GM18520 (cell line): ENCODE results near the gene ERLIN1.
"Not testable (repeated sequence)": the region's sequence is repeated elsewhere in the genome, so short reads cannot be mapped to it uniquely, and the experiment has no call there.

Source experiments
- ATAC-seq: cut with Tn5 transposase; IDR thresholded peaks from one replicate; pipeline ENCODE4 v1.9.1; 2021; ENCODE audit not compliant: unreplicated experiment

The ERLIN1 gene

GRCh38 chr10:100138921-100139496, 46.8 kb downstream of the ERLIN1 start:
- ATAC-seq = no peak

- no peak for ATAC-seq
Observed at GRCh38 chr10:100135486-100135885, 50.3 kb downstream of the ERLIN1 start.

- no peak for ATAC-seq
Observed at GRCh38 chr10:100133801-100134200, 52.0 kb downstream of the ERLIN1 start.

- ATAC-seq = no peak
Observed at GRCh38 chr10:100132427-100132826, 53.4 kb downstream of the ERLIN1 start.

- no peak for ATAC-seq
Observed at GRCh38 chr10:100131571-100131970, 54.3 kb downstream of the ERLIN1 start.

- no peak for ATAC-seq
Observed at GRCh38 chr10:100130831-100131230, 55.0 kb downstream of the ERLIN1 start.

- no peak for ATAC-seq
Observed at GRCh38 chr10:100129424-100129823, 56.4 kb downstream of the ERLIN1 start.

GRCh38 chr10:100128951-100129350, 56.9 kb downstream of the ERLIN1 start:
- no peak for ATAC-seq

GRCh38 chr10:100125335-100125734, 60.5 kb downstream of the ERLIN1 start:
- not testable (repeated sequence) for ATAC-seq

- no peak for ATAC-seq
Observed at GRCh38 chr10:100124097-100124496, 61.7 kb downstream of the ERLIN1 start.

- ATAC-seq = no peak
Observed at GRCh38 chr10:100122780-100123179, 63.0 kb downstream of the ERLIN1 start.

GRCh38 chr10:100120550-100120949, 65.3 kb downstream of the ERLIN1 start:
- no peak for ATAC-seq

- ATAC-seq = no peak
Observed at GRCh38 chr10:100119726-100120125, 66.1 kb downstream of the ERLIN1 start.

GRCh38 chr10:100114976-100115770, 70.7 kb downstream of the ERLIN1 start:
- no peak for ATAC-seq

- no peak for ATAC-seq
Observed at GRCh38 chr10:100114460-100114859, 71.4 kb downstream of the ERLIN1 start.

GRCh38 chr10:100109670-100110069, 76.2 kb downstream of the ERLIN1 start:
- ATAC-seq = no peak

GRCh38 chr10:100106865-100107264, 79.0 kb downstream of the ERLIN1 start:
- no peak for ATAC-seq

GRCh38 chr10:100104300-100104699, 81.5 kb downstream of the ERLIN1 start:
- no peak for ATAC-seq

GRCh38 chr10:100103581-100103980, 82.2 kb downstream of the ERLIN1 start:
- ATAC-seq = no peak

GRCh38 chr10:100101192-100102076, 84.4 kb downstream of the ERLIN1 start:
- no peak for ATAC-seq

- ATAC-seq = no peak
Observed at GRCh38 chr10:100100651-100101184, 85.1 kb downstream of the ERLIN1 start.
